GM18502 (cell line): ENCODE results near the gene SLIT3.
"Not testable (repeated sequence)": the region's sequence is repeated elsewhere in the genome, so short reads cannot be mapped to it uniquely, and the experiment has no call there.

Source experiments
- ATAC-seq: cut with Tn5 transposase; IDR thresholded peaks from one replicate; pipeline ENCODE4 v1.9.1; 2021; ENCODE audit warnings: mild to moderate bottlenecking; ENCODE audit not compliant: unreplicated experiment, poor library complexity

The SLIT3 gene

GRCh38 chr5:169119288-169120048 is 181.5 kb downstream of the SLIT3 start:
- no peak for ATAC-seq

GRCh38 chr5:169116961-169117461 is 183.9 kb downstream of the SLIT3 start:
- ATAC-seq, result no peak

GRCh38 chr5:169115461-169116124 is 185.3 kb downstream of the SLIT3 start:
- ATAC-seq, result no peak

GRCh38 chr5:169114466-169115065 is 186.4 kb downstream of the SLIT3 start:
- no peak for ATAC-seq

- no peak for ATAC-seq
These were observed 188.9 kb downstream of the SLIT3 start for GRCh38 chr5:169112016-169112415.

- no peak for ATAC-seq
These were observed 193.8 kb downstream of the SLIT3 start for GRCh38 chr5:169106911-169107706.

- ATAC-seq, result not testable (repeated sequence)
These were observed 195.4 kb downstream of the SLIT3 start for GRCh38 chr5:169105582-169105981.

GRCh38 chr5:169104937-169105494 is 195.9 kb downstream of the SLIT3 start:
- no peak for ATAC-seq

GRCh38 chr5:169103586-169104181 is 197.3 kb downstream of the SLIT3 start:
- ATAC-seq, result no peak

GRCh38 chr5:169101966-169102365 is 199.0 kb downstream of the SLIT3 start:
- no peak for ATAC-seq

GRCh38 chr5:169100735-169101075 is 200.2 kb downstream of the SLIT3 start:
- no peak for ATAC-seq

GRCh38 chr5:169099801-169100734 is 200.9 kb downstream of the SLIT3 start:
- no peak for ATAC-seq

GRCh38 chr5:169098331-169099121 is 202.4 kb downstream of the SLIT3 start:
- ATAC-seq, result no peak

- ATAC-seq, result no peak
These were observed 203.3 kb downstream of the SLIT3 start for GRCh38 chr5:169097374-169098326.

GRCh38 chr5:169095976-169096375 is 205.0 kb downstream of the SLIT3 start:
- ATAC-seq, result no peak

GRCh38 chr5:169095410-169095960 is 205.5 kb downstream of the SLIT3 start:
- ATAC-seq, result no peak
